ENCODE data around the gene WDR93.

DNA sequence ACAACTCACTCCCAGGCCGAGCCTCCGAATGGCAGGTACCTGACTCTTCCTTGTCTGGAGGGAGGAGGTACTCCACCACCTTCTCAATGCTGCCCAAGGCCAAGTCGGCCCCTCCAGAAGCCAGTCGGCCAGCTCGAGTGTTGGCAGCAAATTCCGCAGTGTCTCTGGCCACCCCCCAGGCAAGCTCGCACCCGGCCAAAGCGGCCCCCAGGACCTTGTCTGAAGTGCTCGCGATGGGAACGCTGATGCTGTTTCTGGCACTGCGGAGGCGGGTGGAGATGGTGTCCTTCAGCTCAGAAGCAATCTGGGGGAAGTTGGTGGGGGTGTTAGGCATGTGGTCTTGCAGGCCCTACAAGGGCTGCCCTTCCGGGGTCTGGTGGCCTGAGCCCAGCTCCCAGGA is 20.7 kb upstream of the WDR93 start:
- TF ChIP-seq, protein P1, sequence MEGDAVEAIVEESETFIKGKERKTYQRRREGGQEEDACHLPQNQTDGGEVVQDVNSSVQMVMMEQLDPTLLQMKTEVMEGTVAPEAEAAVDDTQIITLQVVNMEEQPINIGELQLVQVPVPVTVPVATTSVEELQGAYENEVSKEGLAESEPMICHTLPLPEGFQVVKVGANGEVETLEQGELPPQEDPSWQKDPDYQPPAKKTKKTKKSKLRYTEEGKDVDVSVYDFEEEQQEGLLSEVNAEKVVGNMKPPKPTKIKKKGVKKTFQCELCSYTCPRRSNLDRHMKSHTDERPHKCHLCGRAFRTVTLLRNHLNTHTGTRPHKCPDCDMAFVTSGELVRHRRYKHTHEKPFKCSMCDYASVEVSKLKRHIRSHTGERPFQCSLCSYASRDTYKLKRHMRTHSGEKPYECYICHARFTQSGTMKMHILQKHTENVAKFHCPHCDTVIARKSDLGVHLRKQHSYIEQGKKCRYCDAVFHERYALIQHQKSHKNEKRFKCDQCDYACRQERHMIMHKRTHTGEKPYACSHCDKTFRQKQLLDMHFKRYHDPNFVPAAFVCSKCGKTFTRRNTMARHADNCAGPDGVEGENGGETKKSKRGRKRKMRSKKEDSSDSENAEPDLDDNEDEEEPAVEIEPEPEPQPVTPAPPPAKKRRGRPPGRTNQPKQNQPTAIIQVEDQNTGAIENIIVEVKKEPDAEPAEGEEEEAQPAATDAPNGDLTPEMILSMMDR (IDR thresholded peaks at IDR 0.05 in 8 of 11, conservative IDR thresholded peaks at IDR 0.05 in 3 of 11), result no peak
- no peak for TF ChIP-seq POLR2A (IDR thresholded peaks at IDR 0.05)

All from spleen (tissue), 7 donors.